Fibroblast of gingiva (primary cell): Measurements from ENCODE around the gene EVL.
"Not testable (repeated sequence)": the region's sequence is repeated elsewhere in the genome, so short reads cannot be mapped to it uniquely, and the experiment has no call there.

ENCODE experiments used
- DNase-seq: peaks from one replicate; pipeline ENCODE4 v3.0.0-alpha.2; 2011; ENCODE audit warnings: low read depth

EVL gene

DNA sequence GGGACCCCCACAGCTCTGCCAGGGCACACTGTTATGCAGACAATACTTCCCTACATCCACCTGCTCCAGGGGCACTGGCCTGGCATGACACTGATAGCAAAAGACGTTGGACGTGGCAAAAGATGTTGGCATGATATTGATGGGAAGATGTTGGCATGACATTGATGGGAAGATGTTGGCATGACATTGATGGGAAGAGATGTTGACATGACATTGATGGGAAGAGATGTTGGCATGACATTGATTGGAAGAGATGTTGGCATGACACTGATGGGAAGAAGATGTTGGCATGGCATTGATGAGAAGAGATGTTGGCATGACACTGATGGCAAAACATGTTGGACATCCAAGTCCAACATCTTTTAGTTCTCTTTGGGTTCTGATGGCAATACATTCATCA is 105.7 kb downstream of the EVL start:
- DNase-seq: no peak

- DNase-seq: no peak
These were observed 107.6 kb downstream of the EVL start for GRCh38 chr14:100172811-100173210.

GRCh38 chr14:100173353-100173752 is 108.1 kb downstream of the EVL start:
- DNase-seq: no peak

DNA sequence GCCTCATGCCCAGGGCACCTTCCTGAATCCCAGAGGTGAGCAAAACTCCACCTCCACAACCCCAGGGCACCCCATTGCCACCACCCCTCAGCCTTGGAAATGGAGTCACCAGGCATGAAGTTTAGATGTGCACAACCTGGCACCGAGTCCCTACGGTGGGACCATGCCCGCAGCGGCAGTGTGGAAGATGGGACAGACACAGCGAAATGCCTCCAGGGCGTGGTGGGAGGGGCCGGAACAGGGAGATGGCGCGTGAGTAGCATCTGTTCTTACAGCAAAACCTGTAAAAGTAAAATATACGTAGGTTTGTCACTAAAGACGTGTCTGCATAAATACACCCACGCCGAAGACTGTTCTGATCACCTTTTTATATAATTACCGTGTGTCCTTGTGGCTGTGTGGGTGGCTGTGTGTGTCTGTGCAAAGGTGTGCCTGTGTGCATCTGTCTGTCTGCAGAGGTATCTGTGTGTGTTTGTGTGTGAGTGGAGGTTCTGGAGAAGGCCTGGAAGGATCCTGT is 111.6 kb downstream of the EVL start:
- no peak for DNase-seq

- no peak for DNase-seq
These were observed 113.5 kb downstream of the EVL start for GRCh38 chr14:100178691-100179090.

DNA sequence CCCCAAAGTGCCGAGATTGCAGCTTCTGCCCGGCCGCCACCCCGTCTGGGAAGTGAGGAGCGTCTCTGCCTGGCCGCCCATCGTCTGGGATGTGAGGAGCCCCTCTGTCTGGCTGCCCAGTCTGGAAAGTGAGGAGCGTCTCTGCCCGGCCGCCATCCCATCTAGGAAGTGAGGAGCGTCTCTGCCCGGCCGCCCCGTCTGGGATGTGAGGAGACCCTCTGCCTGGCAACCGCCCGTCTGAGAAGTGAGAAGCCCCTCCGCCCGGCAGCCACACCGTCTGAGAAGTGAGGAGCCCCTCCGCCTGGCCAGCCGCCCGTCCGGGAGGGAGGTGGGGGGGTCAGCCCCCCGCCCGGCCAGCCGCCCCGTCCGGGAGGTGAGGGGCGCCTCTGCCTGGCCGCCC is 115.4 kb downstream of the EVL start:
- not testable (repeated sequence) for DNase-seq

DNA sequence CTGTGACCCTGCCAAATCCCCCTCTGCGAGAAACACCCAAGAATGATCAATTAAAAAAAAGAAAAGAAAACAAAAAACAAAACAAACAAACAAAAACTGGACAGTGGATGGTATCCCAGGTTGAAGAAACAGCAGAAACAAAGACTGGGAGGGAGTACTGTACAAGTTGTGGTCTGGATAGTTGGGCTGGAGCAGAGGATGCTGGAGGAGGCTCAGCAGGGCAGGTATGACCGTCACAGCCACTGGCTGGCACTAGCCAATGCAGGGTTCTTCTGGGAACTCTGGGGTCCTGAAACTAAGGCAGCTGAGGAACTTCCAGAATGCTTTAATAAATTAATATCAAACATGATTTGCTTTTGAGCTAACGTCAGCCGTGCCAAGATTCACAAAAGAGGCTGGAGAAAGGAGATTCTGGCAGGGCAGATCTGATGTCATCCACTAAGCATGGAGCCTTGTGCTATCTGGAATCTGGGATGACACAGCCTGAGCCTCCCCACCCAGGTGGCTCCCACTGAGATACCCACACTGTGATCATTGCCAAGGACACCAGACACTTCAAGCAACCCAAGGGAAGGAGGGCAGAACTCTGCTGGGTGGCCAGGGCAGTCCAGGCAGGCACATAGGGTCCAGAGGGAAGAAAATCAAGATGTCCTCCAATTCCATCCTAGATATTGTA is 116.8 kb downstream of the EVL start:
- not testable (repeated sequence) for DNase-seq

GRCh38 chr14:100187247-100187833 is 122.1 kb downstream of the EVL start:
- no peak for DNase-seq

- DNase-seq: no peak
These were observed 123.3 kb downstream of the EVL start for GRCh38 chr14:100188392-100189030.

DNA sequence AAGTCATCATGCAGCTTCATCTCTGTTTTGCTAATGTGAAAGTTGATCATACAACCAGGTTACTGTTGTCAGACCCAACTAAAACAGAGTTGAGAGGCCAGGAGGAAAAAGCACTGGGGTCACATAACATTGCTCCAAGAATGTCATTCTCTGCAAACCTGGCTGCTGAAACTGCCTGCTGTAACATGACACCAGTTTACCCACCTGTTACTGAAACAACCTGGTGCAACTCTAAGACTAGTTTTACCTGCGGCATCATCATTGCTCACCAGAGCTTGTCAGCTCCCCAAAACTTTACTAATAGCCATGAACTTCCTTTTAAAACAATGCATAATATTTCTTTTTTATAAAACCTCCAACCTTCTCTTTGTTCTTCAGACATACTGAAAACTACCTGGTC is 124.9 kb downstream of the EVL start:
- no peak for DNase-seq

- DNase-seq: no peak
These were observed 126.5 kb downstream of the EVL start for GRCh38 chr14:100191584-100192249.

GRCh38 chr14:100192250-100192671 is 127.0 kb downstream of the EVL start:
- no peak for DNase-seq

- peak; percentile 94 for DNase-seq
These were observed 127.6 kb downstream of the EVL start for GRCh38 chr14:100192672-100193416.
